ENCODE data around the gene PTGDR.

Gene PTGDR

DNA sequence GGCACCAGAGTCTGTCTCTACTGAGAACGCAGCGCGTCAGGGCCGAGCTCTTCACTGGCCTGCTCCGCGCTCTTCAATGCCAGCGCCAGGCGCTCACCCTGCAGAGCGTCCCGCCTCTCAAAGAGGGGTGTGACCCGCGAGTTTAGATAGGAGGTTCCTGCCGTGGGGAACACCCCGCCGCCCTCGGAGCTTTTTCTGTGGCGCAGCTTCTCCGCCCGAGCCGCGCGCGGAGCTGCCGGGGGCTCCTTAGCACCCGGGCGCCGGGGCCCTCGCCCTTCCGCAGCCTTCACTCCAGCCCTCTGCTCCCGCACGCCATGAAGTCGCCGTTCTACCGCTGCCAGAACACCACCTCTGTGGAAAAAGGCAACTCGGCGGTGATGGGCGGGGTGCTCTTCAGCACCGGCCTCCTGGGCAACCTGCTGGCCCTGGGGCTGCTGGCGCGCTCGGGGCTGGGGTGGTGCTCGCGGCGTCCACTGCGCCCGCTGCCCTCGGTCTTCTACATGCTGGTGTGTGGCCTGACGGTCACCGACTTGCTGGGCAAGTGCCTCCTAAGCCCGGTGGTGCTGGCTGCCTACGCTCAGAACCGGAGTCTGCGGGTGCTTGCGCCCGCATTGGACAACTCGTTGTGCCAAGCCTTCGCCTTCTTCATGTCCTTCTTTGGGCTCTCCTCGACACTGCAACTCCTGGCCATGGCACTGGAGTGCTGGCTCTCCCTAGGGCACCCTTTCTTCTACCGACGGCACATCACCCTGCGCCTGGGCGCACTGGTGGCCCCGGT, at the start of gene PTGDR:
Gene PTGDR (plus strand): TSS at position 198 of the 778 bp plus-strand sequence. CDS start 117 bp downstream, at position 315.
- DNase-seq: no peak

DNA sequence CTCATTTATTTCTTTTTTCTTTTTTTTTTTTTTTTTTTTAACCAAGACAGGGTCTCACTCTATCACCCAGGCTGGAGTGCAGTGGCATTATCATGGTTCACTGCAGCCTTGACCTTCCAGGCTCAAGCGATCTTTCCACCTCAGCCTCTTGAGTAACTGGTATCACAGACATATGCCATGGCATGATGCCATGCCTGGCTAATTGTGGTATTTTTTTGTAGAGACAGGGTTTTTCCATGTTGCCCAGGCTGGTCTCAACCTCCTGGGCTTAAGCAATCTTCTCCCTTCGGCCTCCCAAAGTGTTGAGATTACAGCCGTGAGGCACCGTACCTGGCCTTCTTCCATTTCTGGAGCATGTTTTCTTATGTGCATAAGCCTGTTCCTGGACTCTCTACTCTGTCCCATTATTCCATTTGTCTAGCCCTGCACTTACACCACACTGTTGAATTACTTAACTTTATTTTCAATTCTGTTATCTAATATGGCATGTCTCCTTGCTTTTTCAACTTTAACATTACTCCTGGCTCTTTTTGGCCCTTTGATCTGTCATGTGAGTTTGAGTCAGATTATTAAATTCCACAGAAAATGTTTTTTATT, 47.9 kb upstream of the PTGDR start:
- no peak for DNase-seq

- DNase-seq: no peak
Observed at GRCh38 chr14:52220924-52221811, 46.3 kb upstream of the PTGDR start.

GRCh38 chr14:52222901-52223300, 44.6 kb upstream of the PTGDR start:
- DNase-seq: no peak

DNA sequence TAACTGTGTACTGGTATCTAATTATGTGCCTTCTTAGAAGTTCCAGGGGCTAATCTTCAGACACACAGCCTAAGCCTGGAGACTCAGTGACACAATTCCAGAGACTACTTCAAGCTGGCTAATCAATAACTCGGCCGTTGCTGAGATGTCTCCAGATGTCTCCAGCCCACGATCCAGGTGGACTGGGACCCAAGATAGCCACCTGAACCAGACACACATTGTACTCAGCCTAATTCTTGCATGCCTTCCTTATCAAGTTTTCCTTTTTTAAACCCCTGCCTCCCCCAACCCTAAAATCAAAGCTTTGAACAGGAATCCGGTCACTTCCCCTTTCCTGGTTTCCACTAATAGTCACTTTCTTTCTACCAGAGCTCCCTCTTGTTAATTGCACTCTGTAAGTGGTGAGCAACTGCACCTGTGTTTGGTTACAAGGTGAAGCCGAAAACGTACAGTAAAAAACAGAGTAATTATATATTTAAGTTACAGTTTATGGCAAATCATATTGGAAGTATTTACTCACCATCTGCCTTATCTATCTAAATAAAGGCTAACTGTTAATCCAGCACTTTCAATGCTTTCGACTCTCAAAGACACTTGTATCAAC, 39.8 kb upstream of the PTGDR start:
- no peak for DNase-seq

DNA sequence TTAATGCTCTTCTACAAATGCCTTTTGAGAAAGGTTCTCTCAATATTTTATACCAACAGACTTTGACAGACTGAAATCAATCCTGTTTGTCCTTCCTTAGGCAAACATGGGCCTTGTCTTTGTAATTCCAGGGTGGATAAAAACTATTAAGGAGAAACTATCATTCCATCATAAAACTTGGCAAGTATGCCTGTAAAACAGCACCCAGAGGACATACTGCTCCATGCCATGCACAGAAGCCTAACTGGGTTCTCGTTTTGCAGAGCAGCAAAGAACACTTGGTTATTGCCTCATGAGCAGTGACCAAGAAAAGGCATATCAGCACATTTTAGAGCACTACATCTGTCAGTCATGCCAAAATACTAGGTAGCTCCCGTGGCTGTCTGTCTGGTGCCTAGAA, 33.8 kb upstream of the PTGDR start:
- DNase-seq: no peak

DNA sequence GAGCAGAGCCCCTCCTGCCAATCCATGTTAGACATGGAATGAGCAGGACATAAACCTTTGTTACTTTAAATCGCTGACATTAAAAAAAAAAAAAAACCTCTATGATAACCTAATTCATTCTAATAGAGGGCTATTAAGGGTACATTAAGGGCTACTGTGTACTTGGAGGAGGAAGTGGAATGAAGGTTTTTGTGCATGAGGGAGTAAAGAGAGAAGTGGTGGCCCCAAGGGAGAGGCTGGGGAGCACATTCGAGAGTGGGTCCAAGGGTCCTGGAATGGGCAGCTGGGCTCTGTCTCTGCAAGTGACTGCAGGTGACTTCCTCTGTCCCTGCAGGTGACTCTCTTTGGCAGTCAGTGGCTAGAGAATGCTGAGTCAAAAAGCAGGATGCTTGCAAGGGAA, 32.1 kb upstream of the PTGDR start:
- DNase-seq: no peak

DNA sequence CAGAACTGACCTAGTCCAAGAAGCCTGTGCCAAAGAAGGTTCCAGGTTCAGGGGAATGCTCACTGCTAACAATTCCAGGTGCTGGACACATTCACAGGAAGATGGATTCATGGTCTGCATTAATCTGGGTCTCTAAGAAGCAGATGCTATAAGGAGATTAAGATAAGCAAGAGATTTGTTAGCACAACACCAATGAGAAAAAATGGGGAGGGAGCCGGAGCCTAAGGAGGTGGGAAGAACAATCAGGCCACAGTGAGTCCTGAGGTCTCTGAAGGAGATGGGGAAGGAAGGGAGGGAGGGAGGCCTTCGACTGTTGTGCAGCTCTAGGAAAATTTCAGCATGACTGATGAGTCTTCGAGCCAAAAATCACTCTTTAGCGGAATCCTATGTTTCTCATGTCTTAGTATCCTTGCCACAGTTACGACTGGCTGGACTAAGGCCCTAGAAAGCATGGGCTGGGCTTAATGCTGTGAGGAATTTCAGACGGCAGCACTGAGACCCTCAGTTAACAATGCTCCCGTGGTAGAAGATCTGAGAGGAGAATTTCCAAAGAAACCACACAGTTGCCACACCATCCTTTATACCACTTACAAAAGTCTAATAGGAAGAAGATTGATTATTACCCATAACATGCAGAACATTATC, 31.5 kb upstream of the PTGDR start:
- DNase-seq: no peak

DNA sequence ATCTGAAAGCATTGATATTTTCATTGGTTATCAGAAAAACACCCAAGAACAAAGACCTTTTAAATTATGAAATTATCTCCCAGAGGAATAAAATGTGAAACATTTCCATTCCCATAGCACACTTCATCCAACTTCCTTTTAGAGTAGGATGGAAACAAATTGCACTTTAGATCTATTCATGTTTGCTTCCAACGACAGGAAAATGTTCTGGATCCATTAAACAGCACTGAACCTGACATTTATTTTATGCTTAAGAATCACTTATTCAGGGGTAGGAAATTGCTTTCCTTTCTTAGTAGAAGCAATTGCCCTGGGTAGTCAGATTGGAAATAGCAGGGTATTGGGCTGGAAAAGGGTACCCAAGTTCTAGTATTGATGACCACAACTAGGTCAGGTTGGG, 28.8 kb upstream of the PTGDR start:
- no peak for DNase-seq

- no peak for DNase-seq
Observed at GRCh38 chr14:52240623-52241022, 26.9 kb upstream of the PTGDR start.

DNA sequence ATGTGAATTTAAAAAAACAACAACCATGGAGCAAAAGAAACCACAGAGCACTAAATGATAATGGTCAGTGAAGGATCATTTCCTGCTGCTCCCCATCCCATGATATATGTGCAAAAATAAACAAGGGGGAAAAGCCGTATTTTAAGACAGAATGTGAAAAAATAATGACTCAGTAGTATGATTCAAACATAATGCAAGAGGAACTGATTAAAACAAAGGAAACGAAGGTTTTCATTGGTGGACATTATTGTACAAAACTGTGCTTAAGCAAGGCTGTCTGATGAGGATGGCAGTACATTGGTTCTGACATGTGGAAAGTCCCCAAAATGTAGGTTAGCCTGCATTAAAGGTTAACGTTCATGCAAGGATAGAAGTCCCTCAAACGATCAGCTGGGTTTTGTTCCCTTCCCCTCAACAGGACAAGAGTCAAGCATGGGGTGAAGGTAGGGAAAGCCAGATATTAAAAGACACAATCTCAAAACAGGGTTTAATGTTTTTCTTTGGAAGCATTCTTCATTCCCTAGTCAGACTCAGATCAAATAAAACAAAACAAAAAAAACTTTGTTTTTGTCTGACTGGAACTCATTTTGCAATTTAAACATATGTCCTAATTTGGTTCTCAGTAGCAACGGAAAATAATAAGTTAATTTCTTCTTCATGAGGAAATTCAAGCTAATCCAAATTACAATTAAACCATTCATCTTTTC, 26.3 kb upstream of the PTGDR start:
- DNase-seq: no peak

DNA sequence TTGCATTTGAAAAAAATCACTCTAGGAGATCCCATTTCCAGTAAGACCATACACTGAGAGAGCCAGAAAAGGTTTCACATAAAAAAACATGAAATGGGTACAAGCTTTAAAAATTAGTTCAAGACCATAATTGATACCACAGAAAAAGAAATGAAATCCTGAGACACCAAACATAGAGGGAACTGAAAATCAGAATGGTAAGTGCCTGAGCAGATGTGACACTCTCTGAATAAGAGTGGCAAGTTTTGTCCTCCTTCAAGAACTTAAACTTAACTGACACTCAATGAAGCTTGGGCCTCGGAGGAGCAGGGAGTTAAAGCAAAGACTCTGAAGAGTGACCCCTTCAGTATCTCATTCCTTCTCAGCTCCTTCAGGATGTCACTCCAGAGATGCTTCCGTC, 23.2 kb upstream of the PTGDR start:
- DNase-seq: no peak

DNA sequence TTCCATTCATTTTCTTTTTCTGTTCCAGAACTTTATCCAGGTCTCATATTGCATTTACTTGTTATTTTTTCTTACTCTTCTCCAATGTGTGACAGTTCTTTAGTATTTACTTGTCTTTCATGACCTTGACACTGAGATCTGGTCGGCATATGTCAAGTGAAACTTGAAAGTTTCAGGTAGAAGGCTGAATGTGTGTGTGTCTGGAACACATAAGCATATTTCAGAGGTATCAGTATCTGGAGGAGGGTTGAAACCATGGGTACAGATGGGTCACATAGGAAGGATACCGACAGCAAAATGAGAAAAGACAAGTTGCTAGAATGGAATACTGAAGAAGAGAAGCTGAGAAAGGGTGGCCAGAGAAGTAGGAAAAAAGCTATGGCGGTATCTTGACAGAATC, 22.5 kb upstream of the PTGDR start:
- no peak for DNase-seq

GRCh38 chr14:52248057-52248456, 19.4 kb upstream of the PTGDR start:
- DNase-seq: no peak

GRCh38 chr14:52251724-52252123, 15.8 kb upstream of the PTGDR start:
- DNase-seq: no peak

- DNase-seq: no peak
Observed at GRCh38 chr14:52253503-52253902, 14.0 kb upstream of the PTGDR start.

DNA sequence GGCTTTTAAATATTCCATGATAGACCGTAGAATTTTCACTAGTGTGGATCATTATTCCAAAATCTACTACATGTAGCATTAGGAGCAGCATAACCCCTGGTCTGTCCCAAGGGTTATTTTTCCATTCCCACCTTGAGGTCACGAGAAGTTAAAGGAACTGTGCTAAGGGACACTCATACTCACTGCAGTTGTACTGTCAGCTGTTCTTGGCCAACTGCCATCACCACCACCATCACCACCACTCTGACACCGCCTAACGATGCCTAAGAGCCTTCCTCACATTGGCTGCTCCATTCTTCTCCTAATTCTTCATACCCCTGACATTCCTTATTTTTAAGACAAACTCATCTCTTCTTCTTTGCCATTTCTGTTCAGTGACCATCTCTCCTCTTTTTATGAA, 13.4 kb upstream of the PTGDR start:
- no peak for DNase-seq

DNA sequence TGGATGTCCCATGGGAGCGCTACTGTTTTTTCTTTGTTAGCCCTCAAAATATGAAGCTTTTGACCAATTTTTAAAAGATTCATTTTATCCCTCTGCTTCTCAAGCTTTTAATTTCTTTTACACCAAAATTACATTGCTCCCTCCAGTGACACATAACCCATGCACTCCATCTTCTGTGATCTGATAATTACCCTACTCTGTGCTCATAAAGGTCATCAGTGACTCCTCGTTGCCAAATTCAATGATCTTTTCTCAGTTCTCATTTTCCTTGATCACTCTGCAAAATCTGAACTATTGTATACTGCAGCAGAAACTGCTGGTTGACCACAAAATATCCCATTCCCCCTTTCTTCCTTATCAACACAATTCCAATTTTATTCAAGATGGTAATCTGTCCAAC, 8.7 kb upstream of the PTGDR start:
- DNase-seq: no peak

- no peak for DNase-seq
Observed at GRCh38 chr14:52259434-52259833, 8.1 kb upstream of the PTGDR start.

- no peak for DNase-seq
Observed at GRCh38 chr14:52262600-52262999, 4.9 kb upstream of the PTGDR start.

- no peak for DNase-seq
Observed at GRCh38 chr14:52263190-52263589, 4.3 kb upstream of the PTGDR start.

GRCh38 chr14:52265253-52265652, 2.2 kb upstream of the PTGDR start:
- DNase-seq: no peak
